GM21528 (cell line): ENCODE results near the gene THSD7A.

Experiments used
- ATAC-seq: cut with Tn5 transposase; IDR thresholded peaks from one replicate; pipeline ENCODE4 v1.9.1; 2021; ENCODE audit warnings: mild to moderate bottlenecking, moderate library complexity; ENCODE audit not compliant: unreplicated experiment, low FRiP score

The THSD7A gene

GRCh38 chr7:11710377-11710776 is 121.6 kb downstream of the THSD7A start:
- ATAC-seq, result no peak

GRCh38 chr7:11709196-11709595 is 122.8 kb downstream of the THSD7A start:
- ATAC-seq, result no peak

- no peak for ATAC-seq
These were observed 124.3 kb downstream of the THSD7A start for GRCh38 chr7:11707606-11708193.

GRCh38 chr7:11706666-11707605 is 125.1 kb downstream of the THSD7A start:
- ATAC-seq, result no peak

- ATAC-seq, result no peak
These were observed 128.2 kb downstream of the THSD7A start for GRCh38 chr7:11703829-11704228.

- ATAC-seq, result no peak
These were observed 129.1 kb downstream of the THSD7A start for GRCh38 chr7:11702938-11703337.

- no peak for ATAC-seq
These were observed 130.0 kb downstream of the THSD7A start for GRCh38 chr7:11701829-11702560.

- no peak for ATAC-seq
These were observed 132.3 kb downstream of the THSD7A start for GRCh38 chr7:11699666-11700065.

GRCh38 chr7:11698384-11698871 is 133.6 kb downstream of the THSD7A start:
- no peak for ATAC-seq

GRCh38 chr7:11690395-11690794 is 141.6 kb downstream of the THSD7A start:
- no peak for ATAC-seq

- ATAC-seq, result no peak
These were observed 142.9 kb downstream of the THSD7A start for GRCh38 chr7:11689096-11689495.

GRCh38 chr7:11681461-11681860 is 150.5 kb downstream of the THSD7A start:
- ATAC-seq, result no peak

GRCh38 chr7:11675163-11675562 is 156.8 kb downstream of the THSD7A start:
- ATAC-seq, result no peak

- no peak for ATAC-seq
These were observed 163.3 kb downstream of the THSD7A start for GRCh38 chr7:11668727-11669126.

- ATAC-seq, result no peak
These were observed 164.2 kb downstream of the THSD7A start for GRCh38 chr7:11667810-11668185.

- no peak for ATAC-seq
These were observed 164.8 kb downstream of the THSD7A start for GRCh38 chr7:11667071-11667809.

- ATAC-seq, result no peak
These were observed 166.6 kb downstream of the THSD7A start for GRCh38 chr7:11665357-11665756.

GRCh38 chr7:11655642-11656041 is 176.4 kb downstream of the THSD7A start:
- ATAC-seq, result no peak

- no peak for ATAC-seq
These were observed 176.8 kb downstream of the THSD7A start for GRCh38 chr7:11655163-11655562.

GRCh38 chr7:11650500-11650899 is 181.5 kb downstream of the THSD7A start:
- no peak for ATAC-seq
